ENCODE results near the gene SMARCD3. TPM values are rescaled to one million over a fixed set of nuclear protein-coding genes. Genes with fewer than 3 reads are reported as not detected.

Gene SMARCD3
- total and polyA plus RNA-seq, 2 of the 8 experiments (the other 6 are each of a cell fraction or from before 2014, with no cell fraction given): 3.0 to 5.6 TPM

- Histone ChIP-seq H3K14ac (ENCODE audit: insufficient read length) (no peak overlapping the region), H3K4me3 (ENCODE audit: extremely low read depth in 1 of 4, insufficient read depth in 2 of 4, low read depth in 3 of 4, low read length in 4 of 4) (no peak overlapping the region), H3K9me3 (ENCODE audit: insufficient read depth in 2 of 2, low read depth in 1 of 2, low read length in 1 of 2) (no peaks in the 10 kb centered on the region), H4K5ac (ENCODE audit: insufficient read length, low read depth, low read length) (no peak overlapping the region), H2BK15ac (ENCODE audit: low read length) (peak overlapping the region; percentile 92; the same call in 1 of the 2 replicates), H3K23me2 (ENCODE audit: low read depth, low read length) (peaks cover 22% of the 10 kb centered on the region), H2AFZ (ENCODE audit: low read length) (no peak overlapping the region), H3K9ac (replicated peaks in 1 of 4; ENCODE audit: extremely low read depth in 1 of 4, low read depth in 3 of 4, low read length in 3 of 4) (no peak overlapping the region), H2BK5ac (ENCODE audit: low read depth, low read length) (no peak overlapping the region), H2BK12ac (ENCODE audit: low read depth, low read length) (0 out of 2 replicates have a peak overlapping the region, but pooled peaks have one; percentile 60), H3K27ac (ENCODE audit: low read depth, low read length) (no peak overlapping the region), H3K18ac (ENCODE audit: extremely low read depth, low read length) (no peak overlapping the region), H3K36me3 (ENCODE audit: control insufficient read depth in 2 of 4, insufficient read depth in 4 of 4, low read length in 3 of 4) (no peaks in the 10 kb centered on the region), H3K23ac (ENCODE audit: insufficient read length) (no peak overlapping the region), H2AK5ac (ENCODE audit: low read depth, low read length) (peak overlapping the region; percentile 75; the same call in 1 of the 2 replicates), H3K56ac (replicated peaks; ENCODE audit: insufficient read length, low read depth, low read length) (no peak overlapping the region), H3K4ac (replicated peaks; ENCODE audit: insufficient read length, low read depth, low read length) (no peak overlapping the region), H3K4me2 (ENCODE audit: insufficient read depth in 1 of 2, low read depth in 2 of 2, low read length in 2 of 2) (peak overlapping the region in 1 of 2 experiments; percentile 67; a peak in 1 of 4 replicates), H4K91ac (replicated peaks; ENCODE audit: insufficient read length, low read length) (peak overlapping the region; percentile 6), H4K20me1 (replicated peaks in 1 of 2; ENCODE audit: control insufficient read depth in 1 of 2, insufficient read depth in 2 of 2, low read length in 2 of 2) (peaks cover 1 to 9% of the 10 kb centered on the region in 2 experiments), H2BK120ac (replicated peaks; ENCODE audit: low read depth, low read length) (no peak overlapping the region), H3K4me1 (replicated peaks in 1 of 4; ENCODE audit: control insufficient read depth in 3 of 4, insufficient read depth in 4 of 4, low read length in 3 of 4) (peaks cover 0 to 58% (median 40%) of the 10 kb centered on the region in 4 experiments; a peak in 6 of 7 replicates), H3K79me1 (ENCODE audit: low read depth, low read length) (peaks cover 3% of the 10 kb centered on the region; the same call in 1 of the 2 replicates), H3K79me2 (ENCODE audit: control insufficient read depth in 1 of 2, insufficient read depth in 2 of 2, low read length in 2 of 2) (no peaks in the 10 kb centered on the region), H4K8ac (ENCODE audit: extremely low read depth, insufficient read depth, low read length) (no peak overlapping the region), H2BK20ac (ENCODE audit: low read length) (peak overlapping the region; percentile 48; the same call in 1 of the 2 replicates), H3K27me3 (replicated peaks in 1 of 4; ENCODE audit: control insufficient read depth in 3 of 4, extremely low read depth in 1 of 4, insufficient read depth in 3 of 4, low read length in 3 of 4) (peaks cover 20 to 68% (median 59%) of the 10 kb centered on the region in 4 experiments)
- ChIA-PET CTCF (ENCODE audit: partially characterized antibody) (interaction anchor here (0.8 to 5.1 kb wide), 12 partner anchors 9 to 122 kb away, joined by 3 to 43 read pairs (median 3); partner anchors contain the start of gene ABCF2), POLR2A (ENCODE audit: partially characterized antibody) (interaction anchor here (0.8 to 1.5 kb wide), 4 partner anchors 9 to 273 kb away, joined by 3 to 6 read pairs (median 4); partner anchors contain the start of gene RHEB)
- FAIRE-seq: no peak
- 63% methylated on average over 4 of the region's 4 CpGs; no CpG with 5 or more reads in 1 of the 2 experiments for WGBS, 2 experiments (ENCODE audit: extremely low coverage in 1 of 2, insufficient coverage in 1 of 2, insufficient read length in 1 of 2, insufficient replicate concordance in 2 of 2, low coverage in 1 of 2, low lambda C conversion rate in 2 of 2, missing lambda C conversion rate in 1 of 2)
- peak in 1 of 2 experiments; percentile 52 for DNase-seq (ENCODE audit: low read depth in 1 of 2, low spot score in 2 of 2)
- TF ChIP-seq TCF12 (IDR thresholded peaks at IDR 0.05; ENCODE audit: low read depth, low read length) (no peak), RFX5 (IDR thresholded peaks at IDR 0.05; ENCODE audit: borderline replicate concordance, low read depth, low read length) (no peak), RAD21 (IDR thresholded peaks at IDR 0.05 in 1 of 2, conservative IDR thresholded peaks at IDR 0.05 in 1 of 2; ENCODE audit: low read depth in 2 of 2, low read length in 2 of 2) (no peak), BCL11A (IDR thresholded peaks at IDR 0.05; ENCODE audit: low read depth in 2 of 2, low read length in 2 of 2) (no peak), SP2 (IDR thresholded peaks at IDR 0.05; ENCODE audit: low read length) (no peak), RXRA (IDR thresholded peaks at IDR 0.05; ENCODE audit: insufficient read depth, low read depth, low read length) (no peak), MAFK (IDR thresholded peaks at IDR 0.05; ENCODE audit: low read depth, low read length) (no peak), USF2 (IDR thresholded peaks at IDR 0.05; ENCODE audit: low read length) (no peak), ASH2L (IDR thresholded peaks at IDR 0.05; ENCODE audit: low read length) (no peak), CHD1 (IDR thresholded peaks at IDR 0.05; ENCODE audit: low read depth, low read length) (no peak), CBX5 (IDR thresholded peaks at IDR 0.05; ENCODE audit: low read depth, low read length) (no peak)
These were observed 1.5 kb downstream of the SMARCD3 start for GRCh38 chr7:151246851-151247580.

Data from H1 (cell line).